HepG2 (cell line): ENCODE results near the gene C3orf70. TPM values are rescaled to one million over a fixed set of nuclear protein-coding genes. Genes with fewer than 3 reads are reported as not detected.
A peak's percentile ranks its signal among the peaks of the same experiment; 100 is the strongest.

ENCODE experiments used
- ATAC-seq: fragments of 200-7000 bp; cut with Tn5 transposase; 3 replicates; pipeline ENCODE4 v1.9.1; 2020; ENCODE audit warnings: mild to moderate bottlenecking, moderate library complexity
- BruUV-seq: library from RNA; stranded (reverse); fragments of 400-500 nt; replicated peaks from 2 replicates; lab custom pipeline; 2021; lab: Mats Ljungman, UMichigan
- CTCF ChIA-PET: fragments of 300-600 bp; formaldehyde crosslinking; extraction: SDS; loops from one replicate; lab custom pipeline; 2021; ENCODE audit warnings: low total read pairs, inconsistent platforms, low intra/inter-chr PET ratio; lab: Yijun Ruan, JAX
- POLR2A ChIA-PET: fragments of 350-600 bp; sonication (Branson Sonifier 250); formaldehyde crosslinking; loops from one replicate; lab custom pipeline; 2020; ENCODE audit warnings: antibody characterized with exemption, inconsistent platforms; lab: Yijun Ruan, JAX
- DNase-seq: peaks from one replicate; pipeline ENCODE4 v3.0.0-alpha.2; 2015; ENCODE audit warnings: low spot score
- FAIRE-seq: peaks from 3 replicates; lab custom pipeline; 2011; peaks lifted over from hg19 to GRCh38; lab: Jason Lieb, UNC
- H2AFZ ChIP-seq: one replicate; pipeline ENCODE4 v1.6.1; 2011; ENCODE audit warnings: low read length, inconsistent platforms
- H3K27ac ChIP-seq: fragments of 300-600 bp; 3 replicates; pipeline ENCODE4 v1.8.0; 2011; ENCODE audit warnings: mixed run types, mild to moderate bottlenecking, mixed read lengths, low read length, inconsistent platforms; ENCODE audit not compliant: insufficient read depth; ENCODE audit errors: extremely low read length
- H3K27me3 ChIP-seq, 2 experiments: fragments of 200-600 bp in 1 of 2; 2 replicates in 1 of 2; 3 replicates in 1 of 2; pipeline versions ENCODE4 v1.6.0 to v1.8.0; 2011; ENCODE audit warnings: low read length in 2 of 2, mild to moderate bottlenecking in 2 of 2, moderate library complexity in 2 of 2, inconsistent platforms in 1 of 2; ENCODE audit not compliant: insufficient read depth in 2 of 2, control insufficient read depth in 1 of 2
- H3K36me3 ChIP-seq, 2 experiments: fragments of 200-600 bp in 1 of 2; replicated peaks in 1 of 2; 2 replicates in 1 of 2; 3 replicates in 1 of 2; pipeline versions ENCODE4 v1.5.1 to v1.8.0; 2011; ENCODE audit warnings: low read length in 2 of 2, inconsistent platforms in 1 of 2; ENCODE audit not compliant: insufficient read depth in 2 of 2, control insufficient read depth in 1 of 2
- H3K4me1 ChIP-seq: 2 replicates; pipeline ENCODE4 v1.5.1; 2012; ENCODE audit warnings: low read length, inconsistent platforms; ENCODE audit not compliant: insufficient read depth
- H3K4me2 ChIP-seq: 2 replicates; pipeline ENCODE4 v1.6.0; 2011; ENCODE audit warnings: low read depth, low read length, inconsistent platforms
- H3K4me3 ChIP-seq, 3 experiments: fragments of 200-600 bp in 1 of 3; sonication (generic), shearing (Covaris generic) in 1 of 3; replicated peaks in 1 of 3; 2 replicates each; pipeline ENCODE4 v1.5.1; 2011 to 2016; ENCODE audit warnings: low read length in 3 of 3, inconsistent platforms in 2 of 3, low read depth in 2 of 3, mild to moderate bottlenecking in 2 of 3, control low read depth in 1 of 3, mixed read lengths in 1 of 3; ENCODE audit not compliant: insufficient read depth in 1 of 3
- H3K79me2 ChIP-seq: one replicate; pipeline ENCODE4 v1.6.1; 2011; ENCODE audit warnings: low read length, inconsistent platforms; ENCODE audit not compliant: insufficient read depth
- H3K9ac ChIP-seq: 2 replicates; pipeline ENCODE4 v1.6.0; 2011; ENCODE audit warnings: mild to moderate bottlenecking, low read depth, low read length, inconsistent platforms; ENCODE audit not compliant: insufficient read depth
- H3K9me3 ChIP-seq: 2 replicates; pipeline ENCODE4 v1.5.1; 2012; ENCODE audit warnings: mild to moderate bottlenecking, low read length
- H4K20me1 ChIP-seq: 2 replicates; pipeline ENCODE4 v1.6.0; 2011; ENCODE audit warnings: inconsistent platforms, mild to moderate bottlenecking, low read length, moderate library complexity; ENCODE audit not compliant: insufficient read depth
- CTCF ChIP-seq: sonication (generic); formaldehyde crosslinking; IDR thresholded peaks from 2 replicates; pipeline ENCODE4 v1.5.0; 2020; ENCODE audit warnings: mild to moderate bottlenecking, missing genetic modification reagents, moderate library complexity
- MAFF ChIP-seq: IDR thresholded peaks from 2 replicates; pipeline ENCODE4 v1.6.1; 2011; ENCODE audit warnings: low read depth, low read length, improper control_type of control experiment
- MAFK ChIP-seq, 2 experiments: IDR thresholded peaks in 1 of 2; conservative IDR thresholded peaks in 1 of 2; 2 replicates each; pipeline ENCODE4 v1.6.1; 2011; ENCODE audit warnings: improper control_type of control experiment in 2 of 2, low read length in 2 of 2
- SMAD9 ChIP-seq: sonication (generic); formaldehyde crosslinking; IDR thresholded peaks from 2 replicates; pipeline ENCODE4 v1.5.1; 2020; ENCODE audit warnings: mild to moderate bottlenecking, missing genetic modification reagents
- ZNF230 ChIP-seq: sonication (generic); formaldehyde crosslinking; IDR thresholded peaks from 2 replicates; pipeline ENCODE4 v1.4.0; 2020; ENCODE audit warnings: mild to moderate bottlenecking, missing genetic modification reagents
- ZNF367 ChIP-seq: sonication (generic); formaldehyde crosslinking; IDR thresholded peaks from 2 replicates; pipeline ENCODE4 v1.4.0; 2020; ENCODE audit warnings: missing genetic modification reagents, borderline replicate concordance
- WGBS: methylation state at CpG from one replicate; pipeline ENCODE4 v1.1.6; 2017; ENCODE audit warnings: low lambda C conversion rate; 5-methylcytosine and 5-hydroxymethylcytosine counted together
- in situ Hi-C: cut with HindIII; loops from 2 replicates; pipeline ENCODE4 v1.10.0; 2017; ENCODE audit warnings: low pct_unique_long_range_greater_than_20kb; ENCODE audit not compliant: extremely low pct_ligation_motif_present
- intact Hi-C: fragments of 100-400 bp; cut with micrococcal nuclease; formaldehyde crosslinking; loops from one replicate; pipeline ENCODE4 v1.10.0; 2022; ENCODE audit not compliant: unreplicated experiment
- polyA plus RNA-seq, 8 experiments: library from polyadenylated mRNA; depleted of rRNA in 3 of 8; stranded (reverse) in 7 of 8; unstranded in 1 of 8; fragments of >200 nt; fragmentation: Illumina TruSeq in 4 of 8; extraction: Trizol in 4 of 8; gene quantifications; 2 replicates each; pipeline versions ENCODE4 v1.2.1 to v1.2.3, GENCODE V29; 2011 to 2016; ENCODE audit warnings: low read depth in 4 of 8, missing spikeins in 1 of 8, mixed read lengths in 1 of 8; ENCODE audit not compliant: insufficient read depth in 1 of 8
- total RNA-seq, 5 experiments: library from RNA; depleted of rRNA; stranded (reverse); fragments of >200 nt; fragmentation: Illumina TruSeq; extraction: Trizol; gene quantifications; 2 replicates each; pipeline ENCODE4 v1.2.3, GENCODE V29; 2016; ENCODE audit warnings: low read depth in 1 of 5
- TF ChIP-seq, protein P1 (sequence below): sonication (generic); formaldehyde crosslinking; IDR thresholded peaks from 2 replicates; pipeline ENCODE4 v1.9.0; 2021; ENCODE audit warnings: missing genetic modification reagents, borderline replicate concordance

The C3orf70 gene
- total and polyA plus RNA-seq, 2 of the 13 experiments (the other 11 are each of a cell fraction or from before 2014, with no cell fraction given), result 0.79 to 2.4 TPM

DNA sequence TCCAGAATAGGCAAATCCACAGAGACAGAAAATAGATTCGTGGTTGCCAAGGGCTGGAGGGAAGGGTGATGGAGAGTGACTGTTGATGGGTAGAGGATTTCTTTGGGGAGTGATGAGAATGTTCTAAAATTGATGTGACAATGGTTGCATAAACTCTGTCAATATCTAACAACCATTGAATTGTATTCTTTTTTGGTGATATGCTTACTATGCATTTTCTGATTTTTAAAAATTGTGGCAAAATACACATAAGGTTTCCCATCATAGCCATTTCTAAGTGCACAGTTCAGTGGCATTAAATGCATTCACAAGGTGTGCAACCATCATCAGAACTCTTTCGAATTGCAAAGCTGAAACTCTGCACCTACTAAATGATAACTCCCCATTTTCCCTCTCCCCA, 44.2 kb upstream of the C3orf70 start:
- no peak for FAIRE-seq
- ChIA-PET CTCF (no interaction called here), POLR2A (no interaction called here)
- H3K4me1 ChIP-seq, result no peaks in the 10 kb centered on the region
- no peak overlapping the region for H3K4me2 ChIP-seq
- no peak for ATAC-seq
- no peak overlapping the region for H2AFZ ChIP-seq
- no peaks in the 10 kb centered on the region for H3K79me2 ChIP-seq
- WGBS, result 97% methylated on average over 2 of the region's 2 CpGs
- no peak overlapping the region for H3K4me3 ChIP-seq
- H3K36me3 ChIP-seq, result peaks cover 10 to 32% of the 10 kb centered on the region in 2 experiments
- no peaks in the 10 kb centered on the region; a peak in 1 of 5 replicates for H3K27me3 ChIP-seq
- no peaks in the 10 kb centered on the region for H3K9me3 ChIP-seq
- H3K27ac ChIP-seq, result no peak overlapping the region
- intact Hi-C loops, result no loop called here
- no peak for TF ChIP-seq ZNF230 (CRISPR knock-in tag)
- peak; percentile 81 for TF ChIP-seq MAFF
- TF ChIP-seq, protein P1, sequence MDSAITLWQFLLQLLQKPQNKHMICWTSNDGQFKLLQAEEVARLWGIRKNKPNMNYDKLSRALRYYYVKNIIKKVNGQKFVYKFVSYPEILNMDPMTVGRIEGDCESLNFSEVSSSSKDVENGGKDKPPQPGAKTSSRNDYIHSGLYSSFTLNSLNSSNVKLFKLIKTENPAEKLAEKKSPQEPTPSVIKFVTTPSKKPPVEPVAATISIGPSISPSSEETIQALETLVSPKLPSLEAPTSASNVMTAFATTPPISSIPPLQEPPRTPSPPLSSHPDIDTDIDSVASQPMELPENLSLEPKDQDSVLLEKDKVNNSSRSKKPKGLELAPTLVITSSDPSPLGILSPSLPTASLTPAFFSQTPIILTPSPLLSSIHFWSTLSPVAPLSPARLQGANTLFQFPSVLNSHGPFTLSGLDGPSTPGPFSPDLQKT (CRISPR knock-in tag), result no peak
- no peak for TF ChIP-seq ZNF367 (CRISPR knock-in tag)
- no peak for TF ChIP-seq SMAD9
- TF ChIP-seq MAFK (conservative IDR thresholded peaks at IDR 0.05 in 1 of 2, IDR thresholded peaks at IDR 0.05 in 1 of 2; ENCODE audit: low read length in 2 of 2), result peak; percentile 78 to 89
- TF ChIP-seq CTCF, result no peak
- TF ChIP-seq, all 625 proteins: peak for 2
- Histone ChIP-seq H4K20me1 (no peaks in the 10 kb centered on the region), H3K9ac (no peak overlapping the region)
- no TSS peak for BruUV-seq
- DNase-seq, result no peak
- in situ Hi-C loops, result no loop called here
